ENCODE data around the gene ARHGEF11.

ARHGEF11 gene

GRCh38 chr1:157005965-157006364 lies 39.6 kb downstream of the ARHGEF11 start:
- no peaks in the 10 kb centered on the region for H3K9me3 ChIP-seq (ENCODE audit: control extremely low read depth in 1 of 5, control insufficient read depth in 4 of 5, insufficient read depth in 2 of 5, low read depth in 1 of 5, low read length in 4 of 5)
- H3K36me3 ChIP-seq (ENCODE audit: control insufficient read depth in 4 of 4, insufficient read depth in 4 of 4, low read length in 3 of 4) = no peaks in the 10 kb centered on the region
- no peak overlapping the region for H3K4me3 ChIP-seq (ENCODE audit: control insufficient read depth in 1 of 7, extremely low read depth in 1 of 7, insufficient read depth in 4 of 7, low read depth in 2 of 7, low read length in 6 of 7)
- POLR2A ChIA-PET = no interaction called here
- CTCF ChIA-PET = interaction anchor here (1.3 kb wide), 1 partner anchor 48 kb away, joined by 3 read pairs; no protein-coding TSS in a partner anchor
- no peak overlapping the region for H3K27ac ChIP-seq (ENCODE audit: insufficient read depth in 1 of 2, low read depth in 1 of 2, low read length in 2 of 2, poor library complexity in 1 of 2, severe bottlenecking in 2 of 2)
- WGBS (ENCODE audit: insufficient coverage) = 100% methylated on average over 1 of the region's 2 CpGs
- peaks cover 0 to 2% (median under 1%) of the 10 kb centered on the region in 4 experiments for H3K4me1 ChIP-seq (ENCODE audit: control extremely low read depth in 1 of 4, control insufficient read depth in 4 of 4, insufficient read depth in 4 of 4, low read length in 3 of 4)
- no peak for DNase-seq
- no peaks in the 10 kb centered on the region for H3K27me3 ChIP-seq (replicated peaks in 2 of 5; ENCODE audit: control insufficient read depth in 4 of 5, insufficient read depth in 5 of 5, low read length in 4 of 5)

- no peak overlapping the region for H3K4me3 ChIP-seq (ENCODE audit: control insufficient read depth in 1 of 7, extremely low read depth in 1 of 7, insufficient read depth in 4 of 7, low read depth in 2 of 7, low read length in 6 of 7)
- H3K27me3 ChIP-seq (replicated peaks in 2 of 5; ENCODE audit: control insufficient read depth in 4 of 5, insufficient read depth in 5 of 5, low read length in 4 of 5) = no peaks in the 10 kb centered on the region
- WGBS (ENCODE audit: insufficient coverage) = 75% methylated on average over 1 of the region's 3 CpGs
- peaks cover 0 to 2% (median under 1%) of the 10 kb centered on the region in 4 experiments for H3K4me1 ChIP-seq (ENCODE audit: control extremely low read depth in 1 of 4, control insufficient read depth in 4 of 4, insufficient read depth in 4 of 4, low read length in 3 of 4)
- H3K36me3 ChIP-seq (ENCODE audit: control insufficient read depth in 4 of 4, insufficient read depth in 4 of 4, low read length in 3 of 4) = no peaks in the 10 kb centered on the region
- H3K27ac ChIP-seq (ENCODE audit: insufficient read depth in 1 of 2, low read depth in 1 of 2, low read length in 2 of 2, poor library complexity in 1 of 2, severe bottlenecking in 2 of 2) = no peak overlapping the region
- ChIA-PET POLR2A (no interaction called here), CTCF (interaction anchor here (1.1 kb wide), 1 partner anchor 11 kb away, joined by 3 read pairs; no protein-coding TSS in a partner anchor)
- no peaks in the 10 kb centered on the region for H3K9me3 ChIP-seq (ENCODE audit: control extremely low read depth in 1 of 5, control insufficient read depth in 4 of 5, insufficient read depth in 2 of 5, low read depth in 1 of 5, low read length in 4 of 5)
- no peak for DNase-seq
These were observed 40.7 kb downstream of the ARHGEF11 start for GRCh38 chr1:157004806-157005205.

GRCh38 chr1:157004327-157004726 lies 41.2 kb downstream of the ARHGEF11 start:
- H3K27ac ChIP-seq (ENCODE audit: insufficient read depth in 1 of 2, low read depth in 1 of 2, low read length in 2 of 2, poor library complexity in 1 of 2, severe bottlenecking in 2 of 2) = no peak overlapping the region
- CTCF ChIA-PET = interaction anchor here (1.1 kb wide), 1 partner anchor 10 kb away, joined by 3 read pairs; no protein-coding TSS in a partner anchor

GRCh38 chr1:157001304-157001703 lies 44.2 kb downstream of the ARHGEF11 start:
- Histone ChIP-seq H3K9me3 (ENCODE audit: control extremely low read depth in 1 of 5, control insufficient read depth in 4 of 5, insufficient read depth in 2 of 5, low read depth in 1 of 5, low read length in 4 of 5) (no peaks in the 10 kb centered on the region), H3K4me1 (ENCODE audit: control extremely low read depth in 1 of 4, control insufficient read depth in 4 of 4, insufficient read depth in 4 of 4, low read length in 3 of 4) (peaks cover 0 to 7% (median under 1%) of the 10 kb centered on the region in 4 experiments), H3K36me3 (ENCODE audit: control insufficient read depth in 4 of 4, insufficient read depth in 4 of 4, low read length in 3 of 4) (no peaks in the 10 kb centered on the region), H3K27ac (ENCODE audit: insufficient read depth in 1 of 2, low read depth in 1 of 2, low read length in 2 of 2, poor library complexity in 1 of 2, severe bottlenecking in 2 of 2) (no peak overlapping the region), H3K27me3 (replicated peaks in 2 of 5; ENCODE audit: control insufficient read depth in 4 of 5, insufficient read depth in 5 of 5, low read length in 4 of 5) (no peaks in the 10 kb centered on the region), H3K4me3 (ENCODE audit: control insufficient read depth in 1 of 7, extremely low read depth in 1 of 7, insufficient read depth in 4 of 7, low read depth in 2 of 7, low read length in 6 of 7) (no peak overlapping the region)
- ChIA-PET CTCF (no interaction called here), POLR2A (no interaction called here)
- no peak for DNase-seq
- 100% methylated on average over 1 of the region's 1 CpG for WGBS (ENCODE audit: insufficient coverage)

More at GRCh38 chr1:157004327-157004726, 41.2 kb downstream of the ARHGEF11 start:
- 100% methylated on average over 2 of the region's 4 CpGs for WGBS (ENCODE audit: insufficient coverage)
- Histone ChIP-seq H3K4me1 (ENCODE audit: control extremely low read depth in 1 of 4, control insufficient read depth in 4 of 4, insufficient read depth in 4 of 4, low read length in 3 of 4) (peaks cover 0 to 2% (median under 1%) of the 10 kb centered on the region in 4 experiments), H3K9me3 (ENCODE audit: control extremely low read depth in 1 of 5, control insufficient read depth in 4 of 5, insufficient read depth in 2 of 5, low read depth in 1 of 5, low read length in 4 of 5) (no peaks in the 10 kb centered on the region), H3K27me3 (replicated peaks in 2 of 5; ENCODE audit: control insufficient read depth in 4 of 5, insufficient read depth in 5 of 5, low read length in 4 of 5) (no peaks in the 10 kb centered on the region), H3K36me3 (ENCODE audit: control insufficient read depth in 4 of 4, insufficient read depth in 4 of 4, low read length in 3 of 4) (no peaks in the 10 kb centered on the region), H3K4me3 (ENCODE audit: control insufficient read depth in 1 of 7, extremely low read depth in 1 of 7, insufficient read depth in 4 of 7, low read depth in 2 of 7, low read length in 6 of 7) (no peak overlapping the region)
- POLR2A ChIA-PET = no interaction called here
- DNase-seq = no peak

- no peak overlapping the region for H3K4me3 ChIP-seq (ENCODE audit: control insufficient read depth in 1 of 7, extremely low read depth in 1 of 7, insufficient read depth in 4 of 7, low read depth in 2 of 7, low read length in 6 of 7)
- no peaks in the 10 kb centered on the region for H3K27me3 ChIP-seq (replicated peaks in 2 of 5; ENCODE audit: control insufficient read depth in 4 of 5, insufficient read depth in 5 of 5, low read length in 4 of 5)
- POLR2A ChIA-PET = no interaction called here
- CTCF ChIA-PET = no interaction called here
- no peak for DNase-seq
- no peaks in the 10 kb centered on the region for H3K36me3 ChIP-seq (ENCODE audit: control insufficient read depth in 4 of 4, insufficient read depth in 4 of 4, low read length in 3 of 4)
- peaks cover 0 to 7% (median under 1%) of the 10 kb centered on the region in 4 experiments for H3K4me1 ChIP-seq (ENCODE audit: control extremely low read depth in 1 of 4, control insufficient read depth in 4 of 4, insufficient read depth in 4 of 4, low read length in 3 of 4)
- H3K9me3 ChIP-seq (ENCODE audit: control extremely low read depth in 1 of 5, control insufficient read depth in 4 of 5, insufficient read depth in 2 of 5, low read depth in 1 of 5, low read length in 4 of 5) = no peaks in the 10 kb centered on the region
- H3K27ac ChIP-seq (ENCODE audit: insufficient read depth in 1 of 2, low read depth in 1 of 2, low read length in 2 of 2, poor library complexity in 1 of 2, severe bottlenecking in 2 of 2) = no peak overlapping the region
- WGBS (ENCODE audit: insufficient coverage) = 100% methylated on average over 3 of the region's 5 CpGs
These were observed 44.9 kb downstream of the ARHGEF11 start for GRCh38 chr1:157000686-157001085.

GRCh38 chr1:156999596-157000320 lies 45.8 kb downstream of the ARHGEF11 start:
- no peak overlapping the region for H3K27ac ChIP-seq (ENCODE audit: insufficient read depth in 1 of 2, low read depth in 1 of 2, low read length in 2 of 2, poor library complexity in 1 of 2, severe bottlenecking in 2 of 2)
- H3K9me3 ChIP-seq (ENCODE audit: control extremely low read depth in 1 of 5, control insufficient read depth in 4 of 5, insufficient read depth in 2 of 5, low read depth in 1 of 5, low read length in 4 of 5) = no peaks in the 10 kb centered on the region
- no peaks in the 10 kb centered on the region for H3K27me3 ChIP-seq (replicated peaks in 2 of 5; ENCODE audit: control insufficient read depth in 4 of 5, insufficient read depth in 5 of 5, low read length in 4 of 5)
- peaks cover 0 to 5% (median 0%) of the 10 kb centered on the region in 4 experiments for H3K4me1 ChIP-seq (ENCODE audit: control extremely low read depth in 1 of 4, control insufficient read depth in 4 of 4, insufficient read depth in 4 of 4, low read length in 3 of 4)
- no peaks in the 10 kb centered on the region for H3K36me3 ChIP-seq (ENCODE audit: control insufficient read depth in 4 of 4, insufficient read depth in 4 of 4, low read length in 3 of 4)
- ChIA-PET POLR2A (no interaction called here), CTCF (interaction anchor here (1.3 kb wide), 1 partner anchor 75 kb away, joined by 3 read pairs; no protein-coding TSS in a partner anchor)
- 53% methylated on average over 3 of the region's 9 CpGs for WGBS (ENCODE audit: insufficient coverage)
- H3K4me3 ChIP-seq (ENCODE audit: control insufficient read depth in 1 of 7, extremely low read depth in 1 of 7, insufficient read depth in 4 of 7, low read depth in 2 of 7, low read length in 6 of 7) = no peak overlapping the region
- DNase-seq = peak in 2 of 3 donors; percentile 32 to 42

GRCh38 chr1:156998840-156999500 lies 46.6 kb downstream of the ARHGEF11 start:
- Histone ChIP-seq H3K4me1 (ENCODE audit: control extremely low read depth in 1 of 4, control insufficient read depth in 4 of 4, insufficient read depth in 4 of 4, low read length in 3 of 4) (peaks cover 0 to 5% (median 0%) of the 10 kb centered on the region in 4 experiments), H3K27ac (ENCODE audit: insufficient read depth in 1 of 2, low read depth in 1 of 2, low read length in 2 of 2, poor library complexity in 1 of 2, severe bottlenecking in 2 of 2) (no peak overlapping the region), H3K27me3 (replicated peaks in 2 of 5; ENCODE audit: control insufficient read depth in 4 of 5, insufficient read depth in 5 of 5, low read length in 4 of 5) (no peaks in the 10 kb centered on the region), H3K4me3 (ENCODE audit: control insufficient read depth in 1 of 7, extremely low read depth in 1 of 7, insufficient read depth in 4 of 7, low read depth in 2 of 7, low read length in 6 of 7) (no peak overlapping the region), H3K9me3 (ENCODE audit: control extremely low read depth in 1 of 5, control insufficient read depth in 4 of 5, insufficient read depth in 2 of 5, low read depth in 1 of 5, low read length in 4 of 5) (no peaks in the 10 kb centered on the region), H3K36me3 (ENCODE audit: control insufficient read depth in 4 of 4, insufficient read depth in 4 of 4, low read length in 3 of 4) (no peaks in the 10 kb centered on the region)
- POLR2A ChIA-PET = no interaction called here
- WGBS (ENCODE audit: insufficient coverage) = 100% methylated on average over 5 of the region's 7 CpGs
- CTCF ChIA-PET = interaction anchor here (1.3 kb wide), 1 partner anchor 75 kb away, joined by 3 read pairs; no protein-coding TSS in a partner anchor
- DNase-seq = no peak

All from common myeloid progenitor, CD34-positive (primary cell).